Measurements from ENCODE around the gene G3BP2.
A peak's percentile ranks its signal among the peaks of the same experiment; 100 is the strongest.
"Not testable (repeated sequence)": the region's sequence is repeated elsewhere in the genome, so short reads cannot be mapped to it uniquely, and the experiment has no call there.

G3BP2 gene

GRCh38 chr4:75683482-75684155, 10.4 kb upstream of the G3BP2 start:
- no peak for DNase-seq

DNA sequence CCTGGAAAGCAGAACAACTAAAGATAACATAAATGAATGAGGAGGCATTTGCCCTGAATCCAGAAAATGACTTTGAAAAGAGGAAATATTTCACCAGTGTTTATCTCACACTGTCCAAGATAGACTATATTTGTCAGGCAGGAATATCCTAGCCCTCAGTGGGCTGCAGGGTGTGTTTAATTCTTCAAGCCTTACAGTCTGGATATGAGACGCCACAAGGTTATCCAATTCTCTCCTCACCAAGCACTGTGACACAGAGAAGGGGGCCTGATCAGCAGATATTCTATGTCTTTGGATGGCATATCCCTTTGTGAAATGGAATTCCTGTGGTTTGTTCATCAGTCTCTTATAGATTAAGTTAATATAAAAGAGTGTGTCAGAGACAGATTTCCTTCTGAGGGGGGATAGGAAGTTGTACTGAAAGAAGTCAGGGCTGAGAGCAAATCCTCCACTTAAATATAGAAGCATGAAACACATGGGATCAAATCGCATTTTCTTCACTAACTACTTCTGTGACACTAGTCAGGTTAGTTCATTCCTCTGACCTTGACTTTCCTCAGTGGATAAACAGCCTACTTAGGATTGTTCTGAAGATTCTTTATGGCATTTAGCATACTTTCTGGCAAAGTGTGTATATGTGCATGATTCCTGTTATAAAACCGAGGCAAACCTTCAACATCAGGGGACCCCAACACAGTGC, 6.8 kb upstream of the G3BP2 start:
- DNase-seq = no peak

DNA sequence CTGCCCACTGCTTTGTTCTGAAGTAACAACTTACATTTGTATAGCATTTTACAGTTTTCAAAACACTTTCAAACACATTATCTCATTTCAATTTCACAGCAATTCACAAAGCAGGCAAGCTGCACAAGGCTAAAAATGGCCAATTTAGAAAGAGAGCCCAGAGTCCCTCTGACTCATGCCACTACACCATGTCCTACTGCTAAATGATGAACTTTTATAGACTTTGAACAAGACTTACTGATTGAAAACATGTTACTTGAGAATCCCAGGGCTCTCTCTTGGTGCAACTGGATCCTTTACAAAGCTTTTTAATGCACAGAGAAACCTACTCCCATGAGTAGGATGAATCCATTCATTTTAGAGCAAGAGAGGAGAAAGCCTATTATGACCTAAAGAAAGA, 5.8 kb upstream of the G3BP2 start:
- no peak for DNase-seq

DNA sequence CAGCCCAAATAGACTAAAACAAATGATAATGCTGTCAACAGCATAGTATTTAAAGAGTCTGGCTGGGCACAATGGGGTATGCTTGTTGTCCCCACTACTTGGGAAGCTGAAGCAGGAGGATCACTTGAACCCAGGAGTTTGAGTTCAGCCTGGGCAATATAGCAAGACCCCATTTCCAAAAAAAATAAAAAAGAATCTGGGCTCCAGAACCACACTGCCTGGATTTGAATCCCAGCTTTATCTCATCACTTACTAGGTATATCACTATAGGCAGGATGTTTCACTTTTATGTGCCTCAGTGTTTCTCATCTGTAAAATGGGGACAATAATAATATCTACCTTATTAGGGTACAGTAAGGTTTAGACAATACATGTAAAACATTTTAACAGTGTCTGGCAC, 5.3 kb upstream of the G3BP2 start:
- DNase-seq = no peak

DNA sequence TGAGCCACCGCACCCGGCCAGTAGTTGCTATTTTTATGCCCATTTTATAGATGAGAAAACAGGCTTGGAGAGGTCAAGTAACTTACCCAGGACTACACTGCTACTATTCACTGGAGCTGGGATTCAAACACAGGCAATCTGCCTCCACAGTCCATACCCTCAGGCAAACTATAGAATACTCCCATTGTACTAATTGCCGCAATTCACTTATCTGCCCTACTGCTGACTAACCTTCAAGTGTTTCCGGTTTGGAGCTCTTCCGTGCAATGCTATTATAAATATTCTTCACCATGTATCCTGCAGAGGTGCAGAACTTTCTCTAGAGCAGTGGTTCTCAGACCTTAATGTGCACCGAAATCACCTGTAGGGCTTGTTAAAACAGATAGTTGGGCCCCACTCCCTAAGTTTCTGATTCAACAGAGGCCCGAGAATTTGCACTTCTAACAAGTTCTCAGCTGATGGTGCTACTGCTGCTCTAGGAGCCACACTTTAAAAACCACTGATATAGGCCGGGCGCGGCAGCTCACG, 1.9 kb upstream of the G3BP2 start:
- DNase-seq = no peak

DNA sequence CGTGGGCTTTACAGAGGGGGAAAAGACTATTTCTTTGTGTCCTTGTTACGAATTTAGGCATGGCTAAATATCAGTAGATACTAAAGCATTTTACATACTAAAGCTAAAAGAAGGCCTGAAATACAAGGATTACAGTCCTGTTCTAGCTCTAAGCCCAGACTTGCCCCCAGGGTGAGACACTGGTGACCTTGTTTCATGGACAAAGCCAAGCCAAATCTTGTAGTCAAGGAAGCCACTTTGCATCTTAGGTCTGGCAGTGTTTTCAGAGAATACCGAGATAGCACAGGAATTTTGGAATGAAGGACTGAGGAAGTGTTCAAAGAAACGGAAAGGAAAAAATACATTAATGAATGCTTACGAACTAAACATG, 733 bp upstream of the G3BP2 start:
- no peak for DNase-seq

DNA sequence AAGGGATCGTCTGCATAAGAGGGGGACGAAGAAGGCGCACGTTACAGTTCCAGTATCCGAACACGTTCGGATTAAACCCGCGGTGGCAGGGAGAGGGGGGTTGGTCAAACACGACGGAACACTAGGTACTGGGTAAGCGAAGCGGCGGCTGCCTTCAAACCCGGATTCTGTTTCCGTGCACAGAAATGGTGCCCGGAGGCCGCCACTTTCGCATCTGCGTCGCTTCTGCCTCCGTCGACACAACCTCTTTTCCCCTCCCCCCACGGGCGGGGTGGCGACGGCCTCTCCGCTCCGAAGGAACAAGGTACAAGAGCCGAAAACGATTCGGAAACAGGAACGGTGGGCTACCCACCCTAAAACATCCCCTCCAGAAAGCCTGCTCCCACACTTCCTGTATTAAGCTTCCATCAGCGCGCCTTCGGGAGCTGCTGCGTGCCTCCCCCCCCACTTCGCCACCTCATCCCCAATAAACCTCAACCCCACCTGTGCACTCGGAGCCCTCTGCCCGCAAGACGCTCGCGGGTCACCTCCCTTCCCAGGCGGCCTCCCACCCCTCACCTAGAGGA, 667 bp downstream of the G3BP2 start:
- peak; percentile 55 for DNase-seq

DNA sequence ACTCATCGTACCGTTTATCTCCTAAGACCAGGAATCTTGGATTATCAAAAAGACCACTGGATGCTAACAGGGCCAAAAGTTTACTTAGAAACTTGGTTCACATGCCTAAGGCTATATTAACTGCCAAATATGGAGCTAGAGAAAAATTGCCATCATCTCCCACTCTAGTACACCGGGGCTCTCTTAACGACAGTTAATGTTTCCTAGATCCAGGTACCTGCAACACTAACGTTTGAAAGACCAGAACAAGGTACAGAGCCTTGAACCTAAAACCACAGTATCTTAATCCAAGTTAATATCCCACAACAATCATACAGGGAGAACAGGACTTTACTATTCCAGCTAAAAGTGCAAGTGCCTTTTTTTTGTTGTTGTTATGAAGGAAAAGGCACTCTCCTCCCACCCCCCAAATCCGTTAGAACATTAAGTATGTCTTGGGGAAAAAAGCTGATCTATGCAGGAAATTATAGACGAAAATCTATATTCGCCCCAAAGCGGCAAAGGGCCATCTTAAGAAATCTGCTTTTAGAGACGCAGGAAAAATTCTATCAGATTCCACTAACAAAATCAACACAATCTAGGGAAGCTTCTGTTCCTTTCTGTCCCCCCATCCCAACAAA, 1.3 kb downstream of the G3BP2 start:
- DNase-seq = no peak

- DNase-seq = no peak
Observed at GRCh38 chr4:75668596-75668995, 4.6 kb downstream of the G3BP2 start.

GRCh38 chr4:75667636-75668035, 5.6 kb downstream of the G3BP2 start:
- not testable (repeated sequence) for DNase-seq

GRCh38 chr4:75666299-75666698, 6.9 kb downstream of the G3BP2 start:
- DNase-seq = no peak

- DNase-seq = not testable (repeated sequence)
Observed at GRCh38 chr4:75664604-75665003, 8.6 kb downstream of the G3BP2 start.

DNA sequence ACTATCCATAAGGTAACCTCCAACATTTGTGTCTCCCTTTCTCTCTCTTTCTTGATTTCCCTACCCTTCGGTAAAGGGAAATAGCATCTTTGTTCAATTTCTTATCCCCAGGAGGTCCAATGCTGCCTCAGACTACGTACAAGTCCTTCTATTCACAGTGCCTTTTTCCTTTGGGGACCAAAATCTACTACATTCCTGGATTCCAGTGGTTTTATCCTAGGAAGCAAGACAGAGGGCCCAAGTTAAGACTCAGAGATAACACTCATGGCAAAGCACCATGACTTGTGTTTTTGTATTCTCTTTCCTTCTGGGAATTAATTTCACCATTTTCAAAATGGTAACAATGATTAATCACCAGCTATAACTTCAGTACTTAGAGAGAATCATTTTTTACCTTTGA, 10.6 kb downstream of the G3BP2 start:
- DNase-seq = no peak

GRCh38 chr4:75660491-75660890, 12.7 kb downstream of the G3BP2 start:
- no peak for DNase-seq

- DNase-seq = no peak
Observed at GRCh38 chr4:75659512-75660031, 13.6 kb downstream of the G3BP2 start.

DNA sequence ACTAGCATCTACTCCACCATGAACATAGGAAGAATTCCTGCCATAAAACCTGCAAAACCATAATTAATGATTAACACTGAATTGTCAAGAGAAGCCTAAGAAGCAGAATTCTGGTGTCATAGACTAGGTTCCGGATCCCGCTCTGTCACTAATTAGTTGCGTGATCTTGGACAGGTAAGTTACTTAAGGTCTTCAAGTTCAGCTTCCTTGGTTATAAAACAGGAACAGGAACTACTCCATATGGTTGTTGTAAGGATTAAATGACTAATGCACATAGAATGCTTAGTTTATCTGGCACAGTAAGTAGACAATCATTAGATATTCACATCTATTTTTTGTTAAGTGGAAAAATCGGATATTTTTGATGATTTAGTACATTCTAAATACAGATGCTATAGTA, 14.3 kb downstream of the G3BP2 start:
- no peak for DNase-seq

GRCh38 chr4:75655562-75655961, 17.6 kb downstream of the G3BP2 start:
- DNase-seq = no peak

DNA sequence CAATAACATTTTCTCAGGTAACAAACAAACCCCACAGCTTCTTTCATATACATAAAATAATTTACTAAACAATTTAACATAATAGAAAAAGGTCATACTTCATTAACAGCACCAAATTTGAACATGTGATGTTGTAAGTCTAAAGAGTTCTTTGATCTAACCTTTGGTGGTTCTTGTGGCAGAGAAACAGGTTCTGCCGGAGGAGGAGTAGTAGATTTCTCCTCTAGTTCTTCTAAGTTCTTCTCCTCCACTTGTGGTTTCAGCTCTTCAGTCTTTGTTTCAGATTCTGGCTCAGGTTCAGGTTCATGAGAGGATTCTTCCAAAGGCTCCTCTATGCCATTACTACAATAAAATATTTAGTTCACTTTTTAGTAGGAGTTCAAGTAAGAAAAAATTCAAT, 18.3 kb downstream of the G3BP2 start:
- DNase-seq = no peak

GRCh38 chr4:75653845-75654503, 19.2 kb downstream of the G3BP2 start:
- no peak for DNase-seq

- no peak for DNase-seq
Observed at GRCh38 chr4:75644095-75644494, 29.1 kb downstream of the G3BP2 start.

GRCh38 chr4:75643651-75644050, 29.6 kb downstream of the G3BP2 start:
- DNase-seq = no peak

GRCh38 chr4:75639124-75639695, 34.0 kb downstream of the G3BP2 start:
- no peak for DNase-seq

DNA sequence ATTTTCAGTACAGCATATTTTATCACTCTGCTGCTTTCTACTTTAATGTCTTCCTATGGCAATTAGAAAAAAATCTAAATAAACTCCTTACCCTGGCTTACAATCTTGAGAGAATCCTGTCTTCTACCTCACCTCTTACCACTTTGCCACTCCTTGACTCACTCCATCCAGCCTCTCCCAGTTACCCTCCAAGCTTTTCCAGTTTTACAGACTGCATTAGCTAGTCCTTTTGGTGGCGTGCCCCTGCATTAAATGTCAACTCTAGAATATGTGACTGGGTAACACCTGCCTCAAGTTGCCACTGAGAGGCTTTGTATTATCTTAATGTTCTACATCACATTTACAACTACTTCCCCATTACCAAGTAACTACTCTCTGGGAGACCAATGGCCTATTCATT, 35.4 kb downstream of the G3BP2 start:
- DNase-seq = no peak

Data from NCI-H1048 (cell line).